ENCODE results near the gene SIGLEC7. TPM values are rescaled to one million over a fixed set of nuclear protein-coding genes. Genes with fewer than 3 reads are reported as not detected.

SIGLEC7 gene
- total and polyA plus RNA-seq, 5 donors: 0.59 to 2.4 (median 1.9) TPM

DNA sequence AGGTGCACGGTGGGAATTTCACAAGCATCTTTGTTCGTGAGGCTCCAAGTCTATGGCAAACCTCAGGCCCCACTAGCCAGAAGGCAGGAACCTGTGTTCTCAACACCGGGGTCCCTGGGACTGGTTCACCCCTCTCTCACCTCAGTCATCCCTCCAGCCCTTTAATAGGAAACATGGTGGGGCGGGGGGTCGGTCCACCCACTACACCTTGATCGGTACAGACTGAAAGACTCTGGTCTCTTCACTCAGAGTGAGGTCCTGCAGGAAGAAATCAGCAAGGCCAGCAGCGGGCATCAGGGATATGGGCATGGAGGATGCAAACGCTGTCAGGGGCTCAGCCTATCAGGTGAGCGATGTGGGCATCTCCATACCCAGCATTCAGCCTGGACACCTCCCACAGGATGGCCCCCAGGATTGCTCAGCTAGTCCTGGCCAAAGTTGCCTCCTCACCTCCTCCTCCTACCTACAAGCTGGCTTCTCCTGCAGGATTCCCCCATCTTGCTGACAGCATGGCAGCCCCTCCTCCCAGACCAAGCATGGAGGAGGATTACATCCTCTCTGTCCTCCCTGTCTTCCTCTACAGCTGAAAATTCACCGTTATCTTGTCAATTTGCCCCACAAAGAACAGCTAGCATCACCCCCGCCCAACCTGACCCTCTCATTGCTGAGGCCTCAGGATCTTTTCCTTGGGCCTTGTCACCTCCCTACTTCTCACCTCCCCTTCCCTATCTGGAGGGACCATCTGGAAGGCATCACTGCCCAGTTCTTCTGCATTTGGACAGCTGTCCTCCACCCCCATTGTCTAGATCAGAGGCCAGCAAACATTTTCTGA, 45.5 kb downstream of the SIGLEC7 start:
- no peak overlapping the region for H3K4me3 ChIP-seq (ENCODE audit: low read length)
- DNase-seq (no peak), ATAC-seq (no peak)
- H3K27ac ChIP-seq (ENCODE audit: low read length): no peak overlapping the region
- no peaks in the 10 kb centered on the region for H3K27me3 ChIP-seq (ENCODE audit: control insufficient read depth, insufficient read depth)
- H3K4me1 ChIP-seq (ENCODE audit: control insufficient read depth, insufficient read depth, low read length): no peaks in the 10 kb centered on the region
- WGBS: 81% methylated on average over 11 of the region's 11 CpGs
- no peaks in the 10 kb centered on the region for H3K9me3 ChIP-seq (ENCODE audit: control insufficient read depth, low read length)
- intact Hi-C loops (cut with DNase I): no loop called here

DNA sequence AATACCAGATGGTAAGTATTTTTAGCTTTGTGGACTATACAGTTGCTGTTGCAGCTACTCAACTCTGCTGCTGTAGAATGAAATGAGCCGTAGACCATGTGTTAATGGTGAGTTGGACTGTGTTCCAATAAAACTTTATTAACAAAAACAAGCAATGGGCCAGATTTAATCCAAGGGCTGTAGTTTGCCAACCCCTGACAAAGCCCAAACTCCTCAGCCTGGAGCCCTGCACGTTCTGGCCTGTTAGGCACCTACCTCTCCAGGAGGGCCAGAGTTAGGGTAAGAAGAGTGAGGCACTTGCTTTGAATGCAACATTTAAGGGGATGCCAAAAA, 46.1 kb downstream of the SIGLEC7 start:
- Histone ChIP-seq H3K4me3 (ENCODE audit: low read length) (no peak overlapping the region), H3K27ac (ENCODE audit: low read length) (no peak overlapping the region), H3K9me3 (ENCODE audit: control insufficient read depth, low read length) (no peaks in the 10 kb centered on the region), H3K4me1 (ENCODE audit: control insufficient read depth, insufficient read depth, low read length) (no peaks in the 10 kb centered on the region), H3K27me3 (ENCODE audit: control insufficient read depth, insufficient read depth) (no peaks in the 10 kb centered on the region)
- intact Hi-C loops (cut with DNase I): no loop called here
- no peak for ATAC-seq
- DNase-seq: no peak
- WGBS: 78% methylated on average over 2 of the region's 2 CpGs

DNA sequence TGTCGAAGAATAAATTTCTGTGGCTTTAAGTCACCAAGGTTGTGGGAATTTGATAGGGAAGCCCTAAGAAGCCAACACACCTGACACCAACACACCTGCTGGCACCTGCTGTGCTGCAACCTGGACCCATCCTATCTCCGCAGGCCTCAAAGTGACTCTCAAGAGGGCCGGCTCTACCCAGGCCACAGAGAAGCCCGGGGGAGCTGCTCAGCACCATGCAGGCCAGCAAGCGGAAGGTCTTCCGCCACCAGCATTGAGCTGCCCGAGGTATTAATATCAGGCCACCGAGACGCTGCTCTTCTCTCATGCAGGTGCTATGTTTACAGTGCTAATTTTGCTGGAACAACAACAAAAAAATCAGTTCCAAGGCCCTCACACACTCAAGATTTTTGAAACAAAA, 50.6 kb downstream of the SIGLEC7 start:
- no peaks in the 10 kb centered on the region for H3K4me1 ChIP-seq (ENCODE audit: control insufficient read depth, insufficient read depth, low read length)
- no peaks in the 10 kb centered on the region for H3K9me3 ChIP-seq (ENCODE audit: control insufficient read depth, low read length)
- no peak overlapping the region for H3K4me3 ChIP-seq (ENCODE audit: low read length)
- H3K27ac ChIP-seq (ENCODE audit: low read length): no peak overlapping the region
- ATAC-seq (no peak), DNase-seq (no peak)
- intact Hi-C loops (cut with DNase I): no loop called here
- H3K27me3 ChIP-seq (ENCODE audit: control insufficient read depth, insufficient read depth): no peaks in the 10 kb centered on the region
- WGBS: 86% methylated on average over 9 of the region's 9 CpGs

DNA sequence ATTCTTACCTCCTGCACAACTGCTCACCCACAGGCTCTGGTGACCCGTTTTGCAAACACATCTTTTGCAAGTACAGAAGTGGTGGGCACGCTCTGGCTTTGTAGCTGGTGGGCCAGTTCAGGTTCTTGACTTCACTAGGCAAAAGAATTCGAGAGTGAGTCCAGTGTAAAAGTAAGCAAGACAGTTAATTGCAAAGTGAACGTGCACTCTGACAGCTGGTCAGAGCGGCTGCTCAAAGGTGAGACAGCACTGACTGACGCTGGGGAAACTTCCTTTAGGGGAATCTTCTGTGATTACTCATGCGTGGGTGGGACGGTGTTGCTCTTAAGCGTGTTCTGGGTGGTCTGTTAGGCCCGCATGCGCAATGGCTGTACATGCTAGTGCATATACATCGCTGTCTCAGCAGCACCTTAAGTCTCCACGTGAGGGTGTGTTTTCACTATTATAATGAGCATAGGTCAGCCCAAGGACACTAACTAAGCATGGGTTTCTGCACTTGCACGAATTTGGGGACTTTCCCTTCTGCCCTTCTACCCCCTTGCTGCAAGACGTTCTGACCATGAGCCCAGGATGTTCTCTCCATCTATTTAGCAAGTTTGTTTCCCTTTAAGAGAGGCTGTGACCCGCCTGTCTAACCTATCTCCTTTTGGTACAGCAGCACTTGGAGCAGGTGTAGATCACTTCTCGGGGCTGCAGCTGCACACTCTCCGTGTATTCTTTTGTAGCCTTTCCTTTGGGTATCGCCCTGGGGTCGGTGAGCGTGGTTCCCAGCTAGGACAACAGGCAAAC, 52.6 kb downstream of the SIGLEC7 start:
- H3K9me3 ChIP-seq (ENCODE audit: control insufficient read depth, low read length): no peaks in the 10 kb centered on the region
- DNase-seq: no peak
- ATAC-seq: no peak
- no peak overlapping the region for H3K27ac ChIP-seq (ENCODE audit: low read length)
- intact Hi-C loops (cut with DNase I): no loop called here
- 56% methylated on average over 18 of the region's 21 CpGs for WGBS
- no peaks in the 10 kb centered on the region for H3K27me3 ChIP-seq (ENCODE audit: control insufficient read depth, insufficient read depth)
- no peaks in the 10 kb centered on the region for H3K4me1 ChIP-seq (ENCODE audit: control insufficient read depth, insufficient read depth, low read length)
- no peak overlapping the region for H3K4me3 ChIP-seq (ENCODE audit: low read length)

DNA sequence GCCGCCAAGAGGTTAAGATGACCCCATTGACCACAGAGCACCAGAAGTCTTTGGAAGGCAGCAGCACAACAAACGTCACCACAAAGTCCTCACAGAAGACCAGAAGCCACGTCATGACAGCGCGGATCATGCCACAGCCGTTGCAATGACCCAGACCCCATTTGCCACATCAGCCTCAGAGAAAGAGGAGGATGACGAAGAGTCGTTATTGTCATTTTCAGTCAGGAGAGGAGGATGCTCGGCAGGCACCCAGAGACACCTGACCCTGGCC, 53.1 kb downstream of the SIGLEC7 start:
- DNase-seq (no peak), ATAC-seq (no peak)
- Histone ChIP-seq H3K27me3 (ENCODE audit: control insufficient read depth, insufficient read depth) (no peaks in the 10 kb centered on the region), H3K27ac (ENCODE audit: low read length) (no peak overlapping the region), H3K4me1 (ENCODE audit: control insufficient read depth, insufficient read depth, low read length) (no peaks in the 10 kb centered on the region), H3K9me3 (ENCODE audit: control insufficient read depth, low read length) (no peaks in the 10 kb centered on the region), H3K4me3 (ENCODE audit: low read length) (no peak overlapping the region)
- intact Hi-C loops (cut with DNase I): no loop called here
- 84% methylated on average over 9 of the region's 9 CpGs for whole genome bisulfite sequencing

DNA sequence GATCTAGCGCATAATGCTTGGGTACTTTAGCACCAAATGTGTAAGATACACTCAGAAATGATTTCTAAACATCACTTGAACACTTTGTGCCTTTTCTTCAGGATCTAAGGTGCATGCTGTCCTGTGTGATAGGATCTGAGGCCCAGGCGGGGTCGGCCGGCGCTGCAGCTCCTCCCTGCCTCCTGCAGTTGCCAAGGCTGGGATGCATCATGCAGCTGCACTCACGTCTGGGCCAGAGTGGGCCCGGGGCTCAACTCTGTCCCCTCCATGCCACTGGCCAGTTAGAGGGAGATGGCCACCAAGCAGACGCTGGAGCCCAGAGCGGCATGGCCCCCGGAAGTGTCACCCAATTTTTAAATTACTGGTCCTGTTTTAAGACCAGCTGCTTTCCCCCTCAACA, 53.5 kb downstream of the SIGLEC7 start:
- ATAC-seq (no peak), DNase-seq (no peak)
- H3K27ac ChIP-seq (ENCODE audit: low read length): no peak overlapping the region
- intact Hi-C loops (cut with DNase I): no loop called here
- no peak overlapping the region for H3K4me3 ChIP-seq (ENCODE audit: low read length)
- WGBS: 85% methylated on average over 10 of the region's 10 CpGs
- no peaks in the 10 kb centered on the region for H3K4me1 ChIP-seq (ENCODE audit: control insufficient read depth, insufficient read depth, low read length)
- no peaks in the 10 kb centered on the region for H3K27me3 ChIP-seq (ENCODE audit: control insufficient read depth, insufficient read depth)
- H3K9me3 ChIP-seq (ENCODE audit: control insufficient read depth, low read length): no peaks in the 10 kb centered on the region

DNA sequence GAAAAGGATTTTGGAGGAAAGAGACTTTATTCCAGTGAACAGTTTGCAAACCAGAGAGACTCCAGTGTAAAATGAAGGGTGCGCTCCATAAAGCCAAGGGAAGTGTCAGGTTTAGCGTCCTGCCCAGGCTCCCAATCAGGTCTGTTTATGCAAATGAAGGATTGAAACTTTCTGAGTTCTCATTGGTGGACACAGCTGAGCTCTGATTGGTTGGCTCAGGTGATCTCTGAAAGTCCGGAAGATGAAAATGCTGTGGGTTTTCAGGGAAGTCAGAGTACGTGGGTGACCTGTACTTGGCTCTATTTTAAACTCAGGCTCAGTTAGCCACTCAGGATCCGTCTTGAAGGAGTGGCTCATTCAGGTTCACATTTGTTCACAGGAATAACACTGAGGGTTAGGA, 54.1 kb downstream of the SIGLEC7 start:
- H3K27me3 ChIP-seq (ENCODE audit: control insufficient read depth, insufficient read depth): no peaks in the 10 kb centered on the region

DNA sequence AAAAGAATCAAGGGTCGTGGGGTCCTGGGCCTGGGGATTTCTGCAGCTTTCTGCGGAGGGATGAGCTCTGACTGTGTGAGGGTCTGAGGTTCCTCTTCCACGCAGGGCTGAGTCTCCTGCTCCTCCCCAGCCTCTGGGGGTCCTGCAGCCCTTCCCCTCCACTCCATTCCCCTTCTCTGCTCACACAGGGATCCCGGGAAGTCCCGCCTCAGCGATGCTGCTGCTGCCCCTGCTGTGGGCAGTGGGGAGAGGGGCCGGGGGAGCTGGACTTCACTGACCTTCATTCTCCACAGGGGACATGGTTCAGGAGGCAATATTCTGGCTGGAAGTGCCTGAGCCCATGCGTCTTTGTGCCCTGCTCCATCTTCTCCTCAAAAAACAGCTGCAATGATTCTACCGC, 56.5 kb downstream of the SIGLEC7 start:
- ATAC-seq (no peak), DNase-seq (no peak)
- H3K27me3 ChIP-seq (ENCODE audit: control insufficient read depth, insufficient read depth): no peaks in the 10 kb centered on the region
- WGBS: 76% methylated on average over 9 of the region's 9 CpGs
- no peak overlapping the region for H3K27ac ChIP-seq (ENCODE audit: low read length)
- intact Hi-C loops (cut with DNase I): no loop called here
- no peaks in the 10 kb centered on the region for H3K9me3 ChIP-seq (ENCODE audit: control insufficient read depth, low read length)
- no peak overlapping the region for H3K4me3 ChIP-seq (ENCODE audit: low read length)
- no peaks in the 10 kb centered on the region for H3K4me1 ChIP-seq (ENCODE audit: control insufficient read depth, insufficient read depth, low read length)

More for the DNA sequence above, 54.1 kb downstream of the SIGLEC7 start:
- no peaks in the 10 kb centered on the region for H3K9me3 ChIP-seq (ENCODE audit: control insufficient read depth, low read length)
- 74% methylated on average over 5 of the region's 5 CpGs for WGBS
- H3K27ac ChIP-seq (ENCODE audit: low read length): no peak overlapping the region
- H3K4me3 ChIP-seq (ENCODE audit: low read length): no peak overlapping the region
- intact Hi-C loops (cut with DNase I): no loop called here
- ATAC-seq (no peak), DNase-seq (no peak)
- no peaks in the 10 kb centered on the region for H3K4me1 ChIP-seq (ENCODE audit: control insufficient read depth, insufficient read depth, low read length)

DNA sequence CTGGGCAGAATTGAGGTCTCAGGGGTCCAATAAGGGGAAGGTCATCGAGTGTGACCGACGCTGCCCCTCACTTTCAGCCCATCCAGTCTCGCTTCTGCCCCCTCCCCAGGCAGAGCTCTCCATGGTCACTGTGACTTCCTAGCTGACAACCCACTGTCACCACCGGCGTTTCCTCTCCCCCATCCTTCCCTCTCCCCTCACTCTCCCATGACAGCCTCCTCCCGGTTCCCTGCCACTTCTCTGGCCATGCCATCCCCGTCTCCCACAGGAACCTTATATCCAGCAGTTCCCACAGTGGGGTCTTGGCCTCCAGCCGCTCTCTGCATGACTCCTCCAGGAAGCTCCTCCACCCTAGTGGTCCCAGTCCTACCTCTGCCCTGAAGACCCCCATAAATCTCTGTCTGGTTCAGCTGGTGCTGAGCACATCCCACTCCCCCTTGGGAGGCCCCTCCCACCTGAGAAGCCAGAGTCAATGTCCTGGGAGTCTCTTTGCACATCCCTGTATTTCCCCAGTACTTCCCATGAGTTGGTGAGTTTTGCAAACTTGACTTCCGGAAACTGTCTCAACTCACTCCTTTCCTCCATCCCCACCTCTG, 58.1 kb downstream of the SIGLEC7 start:
- no peaks in the 10 kb centered on the region for H3K27me3 ChIP-seq (ENCODE audit: control insufficient read depth, insufficient read depth)
- intact Hi-C loops (cut with DNase I): no loop called here
- WGBS: 67% methylated on average over 10 of the region's 10 CpGs
- ATAC-seq (no peak), DNase-seq (no peak)
- H3K9me3 ChIP-seq (ENCODE audit: control insufficient read depth, low read length): no peaks in the 10 kb centered on the region
- H3K27ac ChIP-seq (ENCODE audit: low read length): no peak overlapping the region
- no peak overlapping the region for H3K4me3 ChIP-seq (ENCODE audit: low read length)
- no peaks in the 10 kb centered on the region for H3K4me1 ChIP-seq (ENCODE audit: control insufficient read depth, insufficient read depth, low read length)

DNA sequence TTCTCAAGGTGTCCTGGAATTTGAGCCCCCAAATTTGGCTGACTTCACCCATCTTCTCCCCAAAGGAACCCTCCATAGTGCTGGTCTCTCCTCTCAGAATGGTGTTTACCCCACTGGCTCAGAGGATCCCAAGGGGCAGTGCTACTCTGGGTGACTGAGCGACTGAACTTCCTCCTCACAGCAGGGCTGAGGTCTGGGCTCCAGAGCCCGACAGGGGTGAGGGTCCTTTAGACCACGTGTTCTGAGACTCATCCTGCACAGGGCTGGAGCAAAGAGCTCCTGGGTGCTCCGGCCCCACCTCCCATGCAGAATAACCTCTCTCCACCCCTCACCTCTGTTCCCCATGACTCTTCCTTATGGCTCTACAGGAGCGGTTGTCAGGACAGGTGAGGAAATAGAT, 59.6 kb downstream of the SIGLEC7 start:
- DNase-seq (no peak), ATAC-seq (no peak)
- Histone ChIP-seq H3K27me3 (ENCODE audit: control insufficient read depth, insufficient read depth) (no peaks in the 10 kb centered on the region), H3K27ac (ENCODE audit: low read length) (no peak overlapping the region), H3K4me1 (ENCODE audit: control insufficient read depth, insufficient read depth, low read length) (no peaks in the 10 kb centered on the region), H3K4me3 (ENCODE audit: low read length) (no peak overlapping the region), H3K9me3 (ENCODE audit: control insufficient read depth, low read length) (no peaks in the 10 kb centered on the region)
- intact Hi-C loops (cut with DNase I): no loop called here
- WGBS: 61% methylated on average over 5 of the region's 5 CpGs
